Thoracic aorta (tissue), 2 donors: Measurements from ENCODE around the gene SUFU. TPM values are rescaled to one million over a fixed set of nuclear protein-coding genes. Genes with fewer than 3 reads are reported as not detected.

ENCODE experiments used
- ATAC-seq: fragments of 150-250 bp; one replicate; pipeline ENCODE4 v1.8.0; 2017; ENCODE audit warnings: low read depth; ENCODE audit not compliant: insufficient number of reproducible peaks, low FRiP score
- DNase-seq: peaks from one replicate; pipeline ENCODE4 v3.0.0-alpha.2; 2020; ENCODE audit warnings: low spot score
- H3K27ac ChIP-seq, 2 donors: fragments of 200-600 bp; sonication (generic); 1 replicate in 1 of 2; 2 replicates in 1 of 2; pipeline ENCODE4 v1.5.1; 2016; ENCODE audit warnings: mild to moderate bottlenecking in 2 of 2, moderate library complexity in 2 of 2
- H3K27me3 ChIP-seq: fragments of 200-600 bp; sonication (generic); replicated peaks from 2 replicates; pipeline ENCODE4 v1.6.0; 2016; ENCODE audit warnings: mild to moderate bottlenecking; ENCODE audit not compliant: insufficient read depth
- H3K36me3 ChIP-seq: fragments of 200-600 bp; sonication (generic); one replicate; pipeline ENCODE4 v1.5.1; 2016
- H3K4me1 ChIP-seq, 2 donors: fragments of 200-600 bp; sonication (generic); 1 replicate in 1 of 2; 2 replicates in 1 of 2; pipeline versions ENCODE4 v1.5.1 to v1.6.0; 2016; ENCODE audit warnings: low read depth in 2 of 2, mild to moderate bottlenecking in 1 of 2; ENCODE audit not compliant: control insufficient read depth in 1 of 2
- H3K4me3 ChIP-seq: fragments of 200-600 bp; sonication (generic); 2 replicates; pipeline ENCODE4 v1.5.1; 2016; ENCODE audit warnings: mild to moderate bottlenecking
- H3K9me3 ChIP-seq: fragments of 200-600 bp; sonication (generic); 2 replicates; pipeline ENCODE4 v1.5.1; 2016
- total RNA-seq, 2 donors: library from RNA; depleted of rRNA; stranded (reverse); fragments of >200 nt; gene quantifications; one replicate each; pipeline versions ENCODE4 v1.1.0 to v1.2.3, GENCODE V29; 2016
- TF ChIP-seq, protein P1 (sequence below): fragments of 200-600 bp; sonication (generic); IDR thresholded peaks from one replicate; pipeline ENCODE4 v1.5.1; 2019; ENCODE audit warnings: antibody characterized with exemption

SUFU gene
- total RNA-seq, 2 donors from 2014 or later = 4.6 to 7.6 TPM

GRCh38 chr10:102652170-102652916 is 148.6 kb downstream of the SUFU start:
- peaks cover 38 to 62% of the 10 kb centered on the region in 2 donors for H3K4me1 ChIP-seq
- no peaks in the 10 kb centered on the region for H3K27me3 ChIP-seq
- TF ChIP-seq, protein P1, sequence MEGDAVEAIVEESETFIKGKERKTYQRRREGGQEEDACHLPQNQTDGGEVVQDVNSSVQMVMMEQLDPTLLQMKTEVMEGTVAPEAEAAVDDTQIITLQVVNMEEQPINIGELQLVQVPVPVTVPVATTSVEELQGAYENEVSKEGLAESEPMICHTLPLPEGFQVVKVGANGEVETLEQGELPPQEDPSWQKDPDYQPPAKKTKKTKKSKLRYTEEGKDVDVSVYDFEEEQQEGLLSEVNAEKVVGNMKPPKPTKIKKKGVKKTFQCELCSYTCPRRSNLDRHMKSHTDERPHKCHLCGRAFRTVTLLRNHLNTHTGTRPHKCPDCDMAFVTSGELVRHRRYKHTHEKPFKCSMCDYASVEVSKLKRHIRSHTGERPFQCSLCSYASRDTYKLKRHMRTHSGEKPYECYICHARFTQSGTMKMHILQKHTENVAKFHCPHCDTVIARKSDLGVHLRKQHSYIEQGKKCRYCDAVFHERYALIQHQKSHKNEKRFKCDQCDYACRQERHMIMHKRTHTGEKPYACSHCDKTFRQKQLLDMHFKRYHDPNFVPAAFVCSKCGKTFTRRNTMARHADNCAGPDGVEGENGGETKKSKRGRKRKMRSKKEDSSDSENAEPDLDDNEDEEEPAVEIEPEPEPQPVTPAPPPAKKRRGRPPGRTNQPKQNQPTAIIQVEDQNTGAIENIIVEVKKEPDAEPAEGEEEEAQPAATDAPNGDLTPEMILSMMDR = no peak
- ATAC-seq (no peak), DNase-seq (no peak)
- peak overlapping the region in 1 of 2 donors; percentile 26 for H3K27ac ChIP-seq
- peaks cover 48% of the 10 kb centered on the region for H3K36me3 ChIP-seq
- no peak overlapping the region for H3K4me3 ChIP-seq
- H3K9me3 ChIP-seq = no peaks in the 10 kb centered on the region

DNA sequence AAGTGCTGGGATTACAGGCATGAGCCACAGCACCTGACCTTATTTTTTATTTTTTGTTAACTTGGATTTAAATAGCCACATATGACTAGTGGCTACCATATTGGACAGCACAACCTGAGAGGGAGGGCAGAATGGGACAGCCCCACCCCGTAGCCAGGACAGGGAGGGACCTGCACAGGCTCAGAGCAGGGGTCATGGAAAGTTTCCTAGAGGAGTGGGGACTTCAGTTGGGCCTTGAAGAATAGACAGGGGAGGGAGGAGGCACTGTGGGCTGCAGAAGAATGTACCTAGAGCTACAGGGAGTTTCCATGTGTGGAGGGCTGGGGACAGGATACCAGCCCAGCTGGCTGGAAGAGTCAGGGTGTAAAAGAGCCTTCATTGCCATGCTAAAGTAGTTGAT is 149.3 kb downstream of the SUFU start:
- no peak for DNase-seq
- H3K36me3 ChIP-seq = peaks cover 53% of the 10 kb centered on the region
- TF ChIP-seq, protein P1 = no peak
- H3K9me3 ChIP-seq = no peaks in the 10 kb centered on the region
- no peak overlapping the region for H3K27ac ChIP-seq
- no peak for ATAC-seq
- H3K27me3 ChIP-seq = no peaks in the 10 kb centered on the region
- no peak overlapping the region for H3K4me3 ChIP-seq
- H3K4me1 ChIP-seq = peaks cover 31 to 55% of the 10 kb centered on the region in 2 donors

- ATAC-seq = no peak
- Histone ChIP-seq H3K27me3 (no peaks in the 10 kb centered on the region), H3K9me3 (no peaks in the 10 kb centered on the region), H3K27ac (no peak overlapping the region), H3K4me1 (peaks cover 16 to 44% of the 10 kb centered on the region in 2 donors), H3K36me3 (peaks cover 60% of the 10 kb centered on the region), H3K4me3 (no peak overlapping the region)
- TF ChIP-seq, protein P1 = no peak
- no peak for DNase-seq
These were observed 150.8 kb downstream of the SUFU start for GRCh38 chr10:102654566-102654965.

GRCh38 chr10:102654969-102655368 is 151.2 kb downstream of the SUFU start:
- TF ChIP-seq, protein P1 = no peak
- no peak overlapping the region for H3K4me3 ChIP-seq
- H3K27ac ChIP-seq = no peak overlapping the region
- peaks cover 12 to 40% of the 10 kb centered on the region in 2 donors for H3K4me1 ChIP-seq
- DNase-seq (no peak), ATAC-seq (no peak)
- H3K27me3 ChIP-seq = no peaks in the 10 kb centered on the region
- no peaks in the 10 kb centered on the region for H3K9me3 ChIP-seq
- H3K36me3 ChIP-seq = peaks cover 60% of the 10 kb centered on the region

GRCh38 chr10:102656026-102656425 is 152.3 kb downstream of the SUFU start:
- Histone ChIP-seq H3K9me3 (no peaks in the 10 kb centered on the region), H3K27ac (no peak overlapping the region), H3K36me3 (peaks cover 60% of the 10 kb centered on the region), H3K4me1 (peaks cover 7 to 40% of the 10 kb centered on the region in 2 donors), H3K4me3 (no peak overlapping the region), H3K27me3 (no peaks in the 10 kb centered on the region)
- ATAC-seq = no peak
- no peak for DNase-seq
- TF ChIP-seq, protein P1 = no peak
